Measurements from ENCODE around the gene CXCL17.

DNA sequence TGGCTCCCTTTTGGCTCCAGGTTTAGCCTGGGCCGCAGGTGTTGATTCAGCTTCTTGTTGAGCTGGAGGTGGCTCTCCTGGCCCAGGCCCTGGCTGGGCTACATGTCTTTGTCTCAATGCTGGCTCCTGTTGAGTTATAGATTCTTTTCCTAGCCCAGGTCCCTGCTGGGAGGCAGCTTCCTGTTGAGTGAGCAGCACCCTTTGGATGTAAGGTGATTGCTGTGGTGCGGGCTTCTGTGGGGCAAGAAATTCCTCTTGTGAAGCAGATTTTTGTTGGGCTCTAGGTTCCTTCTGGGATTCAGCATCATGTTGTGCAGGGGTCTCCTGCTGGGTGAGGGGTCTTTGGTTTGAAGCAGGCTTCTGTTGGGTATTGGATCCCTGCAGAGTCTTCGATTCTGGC lies 16.1 kb downstream of the CXCL17 start:
- no peak for TF ChIP-seq POLR2A (IDR thresholded peaks at IDR 0.05)
- no peak for TF ChIP-seq POLR2AphosphoS5 (IDR thresholded peaks at IDR 0.05)

Data from sigmoid colon (tissue), 4 donors.